ENCODE data around the gene DLG1.

DNA sequence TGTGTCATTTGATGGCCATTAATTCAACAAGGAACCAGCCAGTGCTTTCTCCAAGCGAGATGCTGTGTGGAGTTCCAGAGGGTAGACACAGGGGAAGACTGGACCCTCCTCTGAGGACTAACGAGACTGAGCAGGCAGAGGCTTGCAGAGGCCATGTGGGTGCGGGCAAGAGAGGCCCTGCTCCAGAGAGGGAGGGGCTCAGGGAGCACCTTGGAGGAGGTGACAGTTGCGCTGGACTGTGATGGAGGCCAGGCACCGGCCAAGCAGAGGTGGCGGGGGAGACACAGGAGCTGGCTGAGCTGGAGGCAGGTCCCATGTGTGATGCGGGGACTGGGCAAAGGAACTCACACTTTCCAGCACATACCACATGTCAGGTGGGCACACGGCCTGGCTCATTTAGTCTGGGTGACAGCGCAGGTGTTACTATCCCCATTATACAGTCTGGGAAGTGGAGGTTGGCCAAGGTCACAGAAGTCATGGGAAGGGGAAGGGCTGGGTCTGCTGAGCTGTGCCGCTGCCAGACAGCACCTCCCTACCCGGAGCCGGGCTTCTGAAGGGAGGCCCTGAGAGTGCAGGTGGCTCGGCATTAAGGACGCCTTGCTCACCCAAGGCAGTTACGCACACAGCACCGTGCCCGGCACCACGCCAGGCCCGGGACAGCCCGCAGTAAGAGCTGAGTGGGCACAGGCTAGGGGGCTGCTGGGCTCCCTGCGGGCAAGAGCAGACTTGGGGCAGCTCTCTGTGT, 272.5 kb downstream of the DLG1 start:
- no peak for TF ChIP-seq EZH2 (IDR thresholded peaks at IDR 0.05; ENCODE audit: low read length, missing control alignments)
- TF ChIP-seq, protein P1, sequence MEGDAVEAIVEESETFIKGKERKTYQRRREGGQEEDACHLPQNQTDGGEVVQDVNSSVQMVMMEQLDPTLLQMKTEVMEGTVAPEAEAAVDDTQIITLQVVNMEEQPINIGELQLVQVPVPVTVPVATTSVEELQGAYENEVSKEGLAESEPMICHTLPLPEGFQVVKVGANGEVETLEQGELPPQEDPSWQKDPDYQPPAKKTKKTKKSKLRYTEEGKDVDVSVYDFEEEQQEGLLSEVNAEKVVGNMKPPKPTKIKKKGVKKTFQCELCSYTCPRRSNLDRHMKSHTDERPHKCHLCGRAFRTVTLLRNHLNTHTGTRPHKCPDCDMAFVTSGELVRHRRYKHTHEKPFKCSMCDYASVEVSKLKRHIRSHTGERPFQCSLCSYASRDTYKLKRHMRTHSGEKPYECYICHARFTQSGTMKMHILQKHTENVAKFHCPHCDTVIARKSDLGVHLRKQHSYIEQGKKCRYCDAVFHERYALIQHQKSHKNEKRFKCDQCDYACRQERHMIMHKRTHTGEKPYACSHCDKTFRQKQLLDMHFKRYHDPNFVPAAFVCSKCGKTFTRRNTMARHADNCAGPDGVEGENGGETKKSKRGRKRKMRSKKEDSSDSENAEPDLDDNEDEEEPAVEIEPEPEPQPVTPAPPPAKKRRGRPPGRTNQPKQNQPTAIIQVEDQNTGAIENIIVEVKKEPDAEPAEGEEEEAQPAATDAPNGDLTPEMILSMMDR (conservative IDR thresholded peaks at IDR 0.05 in 1 of 2, IDR thresholded peaks at IDR 0.05 in 1 of 2; ENCODE audit: low read depth in 1 of 2, low read length in 2 of 2) = no peak

Measured in fibroblast of lung (primary cell).